K562 (cell line): Measurements from ENCODE around the gene XKRX. TPM values are rescaled to one million over a fixed set of nuclear protein-coding genes. Genes with fewer than 3 reads are reported as not detected.

Source experiments
- ATAC-seq: fragments of 200-7000 bp; cut with Tn5 transposase; 3 replicates; pipeline ENCODE4 v1.9.1; 2020; ENCODE audit warnings: moderate library complexity
- BruUV-seq: library from RNA; stranded (reverse); fragments of 400-500 nt; replicated peaks from 2 replicates; lab custom pipeline; 2021; lab: Mats Ljungman, UMichigan
- CTCF ChIA-PET: fragments of 300-600 bp; formaldehyde crosslinking; extraction: SDS; loops from one replicate; lab custom pipeline; 2021; ENCODE audit warnings: low intra/inter-chr PET ratio; lab: Yijun Ruan, JAX
- POLR2A ChIA-PET: fragments of 300-600, 350-650 bp; sonication (Branson Sonifier 250); formaldehyde crosslinking; extraction: SDS; loops from one replicate; lab custom pipeline; 2021; ENCODE audit warnings: antibody characterized with exemption, inconsistent platforms; lab: Yijun Ruan, JAX
- DNase-seq, 4 experiments: peaks; one replicate each; pipeline versions ENCODE4 v3.0.0 to v3.0.0-alpha.2; 2011 to 2018; ENCODE audit warnings: low spot score in 3 of 4, mixed read lengths in 3 of 4; ENCODE audit errors: extremely low read depth in 1 of 4
- FAIRE-seq: peaks from 2 replicates; lab custom pipeline; 2011; peaks lifted over from hg19 to GRCh38; lab: Jason Lieb, UNC
- H2AFZ ChIP-seq: 2 replicates; pipeline ENCODE4 v1.6.0; 2011; ENCODE audit warnings: low read depth, low read length, control low read depth, inconsistent platforms
- H3K27ac ChIP-seq: fragments of 200-600 bp; 3 replicates; pipeline ENCODE4 v1.8.0; 2011; ENCODE audit warnings: low read depth, mild to moderate bottlenecking, control low read depth, inconsistent platforms, low read length, moderate library complexity, mixed read lengths; ENCODE audit errors: extremely low read depth
- H3K27me3 ChIP-seq, 2 experiments: fragments of 300-600 bp in 1 of 2; 2 replicates in 1 of 2; 3 replicates in 1 of 2; pipeline versions ENCODE4 v1.6.0 to v1.8.0; 2011; ENCODE audit warnings: inconsistent platforms in 2 of 2, low read length in 2 of 2, mild to moderate bottlenecking in 1 of 2, mixed read lengths in 1 of 2, moderate library complexity in 1 of 2; ENCODE audit not compliant: control insufficient read depth in 2 of 2, insufficient read depth in 2 of 2
- H3K36me3 ChIP-seq: fragments of 300-600 bp; 3 replicates; pipeline ENCODE4 v1.8.0; 2011; ENCODE audit warnings: mild to moderate bottlenecking, low read length, inconsistent platforms; ENCODE audit not compliant: control insufficient read depth, insufficient read depth
- H3K4me1 ChIP-seq, 2 experiments: fragments of 200-600 bp in 1 of 2; replicated peaks in 1 of 2; 2 replicates in 1 of 2; 3 replicates in 1 of 2; pipeline versions ENCODE4 v1.5.1 to v1.8.0; 2011; ENCODE audit warnings: inconsistent platforms in 2 of 2, low read length in 2 of 2, mild to moderate bottlenecking in 1 of 2, mixed read lengths in 1 of 2, moderate library complexity in 1 of 2; ENCODE audit not compliant: control insufficient read depth in 2 of 2, insufficient read depth in 2 of 2
- H3K4me2 ChIP-seq: 2 replicates; pipeline ENCODE4 v1.6.1; 2011; ENCODE audit warnings: low read length, control low read depth, inconsistent platforms, mixed read lengths; ENCODE audit not compliant: insufficient read depth
- H3K4me3 ChIP-seq: fragments of 200-600 bp; sonication (generic), shearing (Covaris generic); 2 replicates; pipeline ENCODE4 v1.5.1; 2016; ENCODE audit warnings: control low read depth, inconsistent platforms
- H3K79me2 ChIP-seq: fragments of 200-600 bp; 3 replicates; pipeline ENCODE4 v1.8.0; 2011; ENCODE audit warnings: low read length, inconsistent platforms; ENCODE audit not compliant: control insufficient read depth, insufficient read depth
- H3K9ac ChIP-seq, 2 experiments: 2 replicates each; pipeline versions ENCODE4 v1.6.0 to v1.6.1; 2011; ENCODE audit warnings: low read depth in 2 of 2, low read length in 2 of 2, control low read depth in 1 of 2, inconsistent platforms in 1 of 2, mild to moderate bottlenecking in 1 of 2, mixed read lengths in 1 of 2; ENCODE audit not compliant: insufficient read depth in 1 of 2
- H3K9me1 ChIP-seq: one replicate; pipeline ENCODE4 v1.6.0; 2011; ENCODE audit warnings: inconsistent platforms, mild to moderate bottlenecking, low read length, moderate library complexity; ENCODE audit not compliant: control insufficient read depth, insufficient read depth
- H3K9me3 ChIP-seq: replicated peaks from 2 replicates; pipeline ENCODE4 v1.5.1; 2011; ENCODE audit warnings: low read depth, low read length, inconsistent platforms; ENCODE audit not compliant: control insufficient read depth, insufficient read depth
- H4K20me1 ChIP-seq: replicated peaks from 2 replicates; pipeline ENCODE4 v1.6.1; 2011; ENCODE audit warnings: low read length, inconsistent platforms, mixed read lengths; ENCODE audit not compliant: control insufficient read depth, insufficient read depth
- BRF2 ChIP-seq: IDR thresholded peaks from 3 replicates; pipeline ENCODE4 v1.6.1; 2011; ENCODE audit warnings: borderline replicate concordance, mild to moderate bottlenecking; ENCODE audit not compliant: insufficient read length, insufficient read depth
- ETS2 ChIP-seq: IDR thresholded peaks from 2 replicates; pipeline ENCODE4 v1.6.1; 2016; ENCODE audit warnings: borderline replicate concordance, missing genetic modification characterization, mild to moderate bottlenecking, moderate library complexity, missing compliant biosample characterization; ENCODE audit not compliant: poor library complexity, severe bottlenecking
- HBP1 ChIP-seq: fragments of 450-650 bp; formaldehyde crosslinking; IDR thresholded peaks from 2 replicates; pipeline ENCODE4 v1.4.0; 2022; ENCODE audit warnings: missing genetic modification characterization
- PML ChIP-seq: IDR thresholded peaks from 2 replicates; pipeline ENCODE4 v1.6.1; 2012; ENCODE audit warnings: low read length, inconsistent platforms
- RCOR1 ChIP-seq, 2 experiments: IDR thresholded peaks; 2 replicates each; pipeline ENCODE4 v1.6.1; 2012; ENCODE audit warnings: low read depth in 2 of 2, low read length in 2 of 2, borderline replicate concordance in 1 of 2, improper control_type of control experiment in 1 of 2
- RFX7 ChIP-seq: fragments of 250-450 bp; sonication (Bioruptor Pico); IDR thresholded peaks from 2 replicates; pipeline ENCODE4 v1.5.1; 2021; ENCODE audit warnings: mild to moderate bottlenecking
- ZFP1 ChIP-seq: fragments of 450-650 bp; formaldehyde crosslinking; IDR thresholded peaks from 2 replicates; pipeline ENCODE4 v1.4.0; 2020; ENCODE audit warnings: mild to moderate bottlenecking, mixed read lengths
- ZNF444 ChIP-seq: fragments of 250-450 bp; sonication (Bioruptor Pico); IDR thresholded peaks from 2 replicates; pipeline ENCODE4 v1.4.0; 2020; ENCODE audit warnings: mild to moderate bottlenecking, moderate library complexity
- ZNF830 ChIP-seq: fragments of 250-450 bp; sonication (Bioruptor Pico); IDR thresholded peaks from 2 replicates; pipeline ENCODE4 v1.5.0; 2021; ENCODE audit warnings: mild to moderate bottlenecking
- WGBS: fragments of 100-300 bp; shearing (Covaris generic); methylation state at CpG from one replicate; pipeline ENCODE4 v1.1.6; 2016; ENCODE audit warnings: low coverage, mixed read lengths; ENCODE audit not compliant: insufficient coverage; ENCODE audit errors: missing lambda C conversion rate; 5-methylcytosine and 5-hydroxymethylcytosine counted together
- in situ Hi-C: fragments of 300-500 bp; cut with MboI; formaldehyde crosslinking; loops from 4 replicates; pipeline ENCODE4 v1.15.0; 2018; ENCODE audit warnings: inconsistent platforms, mixed read lengths
- intact Hi-C: fragments of 100-400 bp; cut with micrococcal nuclease; formaldehyde crosslinking; loops from 2 replicates; pipeline ENCODE4 v1.14.2; 2022
- polyA plus RNA-seq, 8 experiments: library from polyadenylated mRNA; depleted of rRNA in 4 of 8; stranded (reverse) in 5 of 8; unstranded in 3 of 8; fragments of >200 nt; fragmentation: Nextera tagmentation in 2 of 8; fragmentation: Illumina TruSeq in 1 of 8; extraction: Ambion mirVana in 2 of 8; extraction: Trizol in 1 of 8; gene quantifications; 2 replicates each; pipeline versions ENCODE4 v1.2.1 to v1.2.3, GENCODE V29; 2011 to 2014; ENCODE audit warnings: inconsistent platforms in 1 of 8, missing spikeins in 1 of 8
- total RNA-seq, 7 experiments: library from RNA; depleted of rRNA in 6 of 7; stranded (reverse); fragments of >200 nt in 6 of 7; fragmentation: Illumina TruSeq in 2 of 7; extraction: Trizol in 2 of 7; gene quantifications; 2 replicates each; pipeline versions ENCODE4 v1.2.1 to v1.2.3, GENCODE V29; 2011 to 2021; ENCODE audit warnings: low replicate concordance in 1 of 7
- TF ChIP-seq, protein P1 (sequence below): sonication (generic); formaldehyde crosslinking; IDR thresholded peaks from 2 replicates; pipeline ENCODE4 v1.8.1; 2023; ENCODE audit warnings: missing genetic modification reagents, mild to moderate bottlenecking, borderline replicate concordance

XKRX gene
- total and polyA plus RNA-seq, 9 of the 15 experiments (the other 6 are each of a cell fraction or from before 2014, with no cell fraction given), result 0.03 TPM; not detected in 8

- no TSS peak for BruUV-seq
- Histone ChIP-seq H3K4me2 (no peak overlapping the region), H3K9me1 (no peaks in the 10 kb centered on the region), H2AFZ (no peak overlapping the region), H3K36me3 (no peaks in the 10 kb centered on the region), H3K4me1 (peaks cover 0 to 5% of the 10 kb centered on the region in 2 experiments; a peak in 2 of 5 replicates), H3K27ac (no peak overlapping the region), H3K9ac (no peak overlapping the region), H4K20me1 (no peaks in the 10 kb centered on the region), H3K79me2 (no peaks in the 10 kb centered on the region), H3K9me3 (no peaks in the 10 kb centered on the region), H3K4me3 (no peak overlapping the region), H3K27me3 (peaks cover 4 to 8% of the 10 kb centered on the region in 2 experiments; a peak in 4 of 5 replicates)
- no peak for DNase-seq
- ATAC-seq, result no peak
- no peak for FAIRE-seq
- WGBS, result 0% methylated on average over 3 of the region's 3 CpGs
- CTCF ChIA-PET, result no interaction called here
- in situ Hi-C loops, result no loop called here
- intact Hi-C loops, result no loop called here
- POLR2A ChIA-PET, result no interaction called here
- TF ChIP-seq HBP1 (no peak), ETS2 (no peak), RFX7 (CRISPR knock-in tag) (no peak), RCOR1 (IDR thresholded peaks at IDR 0.05; ENCODE audit: borderline replicate concordance in 1 of 2, low read depth in 2 of 2, low read length in 2 of 2) (no peak), ZNF830 (no peak), PML (no peak), BRF2 (no peak), ZNF444 (CRISPR knock-in tag) (no peak), ZFP1 (CRISPR knock-in tag) (no peak)
- TF ChIP-seq, protein P1, sequence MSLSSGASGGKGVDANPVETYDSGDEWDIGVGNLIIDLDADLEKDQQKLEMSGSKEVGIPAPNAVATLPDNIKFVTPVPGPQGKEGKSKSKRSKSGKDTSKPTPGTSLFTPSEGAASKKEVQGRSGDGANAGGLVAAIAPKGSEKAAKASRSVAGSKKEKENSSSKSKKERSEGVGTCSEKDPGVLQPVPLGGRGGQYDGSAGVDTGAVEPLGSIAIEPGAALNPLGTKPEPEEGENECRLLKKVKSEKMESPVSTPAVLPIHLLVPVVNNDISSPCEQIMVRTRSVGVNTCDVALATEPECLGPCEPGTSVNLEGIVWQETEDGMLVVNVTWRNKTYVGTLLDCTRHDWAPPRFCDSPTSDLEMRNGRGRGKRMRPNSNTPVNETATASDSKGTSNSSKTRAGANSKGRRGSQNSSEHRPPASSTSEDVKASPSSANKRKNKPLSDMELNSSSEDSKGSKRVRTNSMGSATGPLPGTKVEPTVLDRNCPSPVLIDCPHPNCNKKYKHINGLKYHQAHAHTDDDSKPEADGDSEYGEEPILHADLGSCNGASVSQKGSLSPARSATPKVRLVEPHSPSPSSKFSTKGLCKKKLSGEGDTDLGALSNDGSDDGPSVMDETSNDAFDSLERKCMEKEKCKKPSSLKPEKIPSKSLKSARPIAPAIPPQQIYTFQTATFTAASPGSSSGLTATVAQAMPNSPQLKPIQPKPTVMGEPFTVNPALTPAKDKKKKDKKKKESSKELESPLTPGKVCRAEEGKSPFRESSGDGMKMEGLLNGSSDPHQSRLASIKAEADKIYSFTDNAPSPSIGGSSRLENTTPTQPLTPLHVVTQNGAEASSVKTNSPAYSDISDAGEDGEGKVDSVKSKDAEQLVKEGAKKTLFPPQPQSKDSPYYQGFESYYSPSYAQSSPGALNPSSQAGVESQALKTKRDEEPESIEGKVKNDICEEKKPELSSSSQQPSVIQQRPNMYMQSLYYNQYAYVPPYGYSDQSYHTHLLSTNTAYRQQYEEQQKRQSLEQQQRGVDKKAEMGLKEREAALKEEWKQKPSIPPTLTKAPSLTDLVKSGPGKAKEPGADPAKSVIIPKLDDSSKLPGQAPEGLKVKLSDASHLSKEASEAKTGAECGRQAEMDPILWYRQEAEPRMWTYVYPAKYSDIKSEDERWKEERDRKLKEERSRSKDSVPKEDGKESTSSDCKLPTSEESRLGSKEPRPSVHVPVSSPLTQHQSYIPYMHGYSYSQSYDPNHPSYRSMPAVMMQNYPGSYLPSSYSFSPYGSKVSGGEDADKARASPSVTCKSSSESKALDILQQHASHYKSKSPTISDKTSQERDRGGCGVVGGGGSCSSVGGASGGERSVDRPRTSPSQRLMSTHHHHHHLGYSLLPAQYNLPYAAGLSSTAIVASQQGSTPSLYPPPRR (CRISPR knock-in tag), result no peak
Observed at GRCh38 chrX:100931925-100932285, 3.2 kb upstream of the XKRX start.
